Inflammatory macrophage treated with lipopolysaccharide for 4 hours (primary cell): ENCODE measurements around the gene DMRT1.

Source experiments
- DNase-seq: peaks from one replicate; pipeline ENCODE4 v3.0.0-alpha.2; 2020

Gene DMRT1

GRCh38 chr9:1007312-1007711, 165.8 kb downstream of the DMRT1 start:
- no peak for DNase-seq

GRCh38 chr9:1008216-1008615, 166.7 kb downstream of the DMRT1 start:
- DNase-seq, result peak; percentile 88

- peak; percentile 74 for DNase-seq
Observed at GRCh38 chr9:1009101-1009707, 167.7 kb downstream of the DMRT1 start.

GRCh38 chr9:1013021-1013420, 171.5 kb downstream of the DMRT1 start:
- DNase-seq, result peak; percentile 22

GRCh38 chr9:1014225-1014624, 172.7 kb downstream of the DMRT1 start:
- DNase-seq, result no peak

- DNase-seq, result no peak
Observed at GRCh38 chr9:1014640-1015039, 173.1 kb downstream of the DMRT1 start.

GRCh38 chr9:1018121-1018520, 176.6 kb downstream of the DMRT1 start:
- no peak for DNase-seq
